ENCODE data around the gene PRKCH. TPM values are rescaled to one million over a fixed set of nuclear protein-coding genes. Genes with fewer than 3 reads are reported as not detected.

The PRKCH gene
- total and polyA plus RNA-seq, 2 donors from 2014 or later = 8.3 to 47.0 TPM

DNA sequence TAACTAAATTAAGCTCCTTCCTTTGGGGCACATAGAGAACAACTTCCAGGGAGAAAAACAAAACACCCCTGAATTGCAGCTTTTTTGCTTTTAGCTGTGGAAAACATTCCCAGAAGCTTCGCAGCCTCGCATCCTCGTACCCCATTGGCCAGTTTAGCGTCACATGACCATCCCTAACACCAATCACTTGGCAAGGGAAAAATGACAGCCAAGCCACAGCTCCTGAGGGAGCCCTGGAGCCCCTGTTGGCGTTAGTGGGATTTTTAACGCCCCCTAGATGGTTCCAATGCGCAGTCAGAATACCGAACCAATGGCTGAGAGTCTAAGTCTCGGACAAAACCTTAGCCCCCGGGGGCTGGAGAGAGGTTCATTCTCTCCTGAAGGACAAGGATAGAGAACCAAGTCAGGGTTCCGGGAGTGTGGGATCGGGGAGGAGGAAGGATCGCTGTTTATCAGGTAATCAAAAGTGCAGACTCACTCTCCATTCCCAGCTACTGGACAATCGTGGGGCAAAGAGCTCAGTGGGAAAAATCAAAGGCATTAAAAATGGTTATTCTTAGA is 238.3 kb downstream of the PRKCH start:
- Histone ChIP-seq H3K27ac (ENCODE audit: low read depth in 2 of 2, low read length in 2 of 2) (peak overlapping the region; percentile 93 to 98), H3K36me3 (ENCODE audit: control insufficient read depth in 2 of 3, insufficient read depth in 3 of 3, low read length in 3 of 3) (no peaks in the 10 kb centered on the region), H3K27me3 (ENCODE audit: control insufficient read depth, insufficient read depth, low read length) (no peaks in the 10 kb centered on the region), H3K9ac (ENCODE audit: low read length in 3 of 3) (peak overlapping the region in 2 of 3 donors; percentile 72 to 85), H3K4me3 (ENCODE audit: low read length in 3 of 3) (peak overlapping the region in 2 of 3 donors; percentile 33 to 67), H3K4me1 (ENCODE audit: control insufficient read depth in 2 of 3, insufficient read depth in 2 of 3, low read depth in 1 of 3, low read length in 3 of 3) (peaks cover 3 to 49% (median 42%) of the 10 kb centered on the region in 3 donors), H3K9me3 (ENCODE audit: control insufficient read depth in 2 of 3, insufficient read depth in 1 of 3, low read length in 3 of 3) (no peaks in the 10 kb centered on the region)
- intact Hi-C loops (cut with DNase I) = no loop called here
- TF ChIP-seq, protein P1, sequence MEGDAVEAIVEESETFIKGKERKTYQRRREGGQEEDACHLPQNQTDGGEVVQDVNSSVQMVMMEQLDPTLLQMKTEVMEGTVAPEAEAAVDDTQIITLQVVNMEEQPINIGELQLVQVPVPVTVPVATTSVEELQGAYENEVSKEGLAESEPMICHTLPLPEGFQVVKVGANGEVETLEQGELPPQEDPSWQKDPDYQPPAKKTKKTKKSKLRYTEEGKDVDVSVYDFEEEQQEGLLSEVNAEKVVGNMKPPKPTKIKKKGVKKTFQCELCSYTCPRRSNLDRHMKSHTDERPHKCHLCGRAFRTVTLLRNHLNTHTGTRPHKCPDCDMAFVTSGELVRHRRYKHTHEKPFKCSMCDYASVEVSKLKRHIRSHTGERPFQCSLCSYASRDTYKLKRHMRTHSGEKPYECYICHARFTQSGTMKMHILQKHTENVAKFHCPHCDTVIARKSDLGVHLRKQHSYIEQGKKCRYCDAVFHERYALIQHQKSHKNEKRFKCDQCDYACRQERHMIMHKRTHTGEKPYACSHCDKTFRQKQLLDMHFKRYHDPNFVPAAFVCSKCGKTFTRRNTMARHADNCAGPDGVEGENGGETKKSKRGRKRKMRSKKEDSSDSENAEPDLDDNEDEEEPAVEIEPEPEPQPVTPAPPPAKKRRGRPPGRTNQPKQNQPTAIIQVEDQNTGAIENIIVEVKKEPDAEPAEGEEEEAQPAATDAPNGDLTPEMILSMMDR (IDR thresholded peaks at IDR 0.05; ENCODE audit: borderline replicate concordance, extremely low read depth, insufficient read depth) = peak; percentile 13
- DNase-seq (no peak), FAIRE-seq (no peak)

DNA sequence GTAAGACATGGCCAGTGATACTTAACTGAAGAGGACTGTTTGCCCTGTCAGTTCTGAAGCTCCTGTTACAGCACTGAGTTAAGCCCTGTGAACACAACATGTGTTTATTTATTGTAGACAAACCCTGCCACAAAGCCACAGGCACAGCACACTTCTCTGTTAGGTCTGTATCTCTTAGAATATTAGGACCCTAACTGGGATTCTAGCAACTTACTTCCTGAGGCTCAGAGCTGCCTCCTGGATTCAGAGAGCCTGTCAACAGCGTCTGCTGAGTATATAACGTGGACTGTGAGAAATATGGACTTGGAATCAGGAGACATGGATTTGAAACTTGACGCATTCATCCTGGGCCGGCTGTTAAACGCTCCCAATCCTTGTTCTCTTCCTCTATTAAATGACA is 238.9 kb downstream of the PRKCH start:
- H3K9me3 ChIP-seq (ENCODE audit: control insufficient read depth in 2 of 3, insufficient read depth in 1 of 3, low read length in 3 of 3) = no peaks in the 10 kb centered on the region
- no peak for DNase-seq
- peak overlapping the region in 2 of 3 donors; percentile 72 to 85 for H3K9ac ChIP-seq (ENCODE audit: low read length in 3 of 3)
- peaks cover 3 to 49% (median 44%) of the 10 kb centered on the region in 3 donors for H3K4me1 ChIP-seq (ENCODE audit: control insufficient read depth in 2 of 3, insufficient read depth in 2 of 3, low read depth in 1 of 3, low read length in 3 of 3)
- no peaks in the 10 kb centered on the region for H3K27me3 ChIP-seq (ENCODE audit: control insufficient read depth, insufficient read depth, low read length)
- intact Hi-C loops (cut with DNase I) = no loop called here
- TF ChIP-seq, protein P1 (IDR thresholded peaks at IDR 0.05; ENCODE audit: borderline replicate concordance, extremely low read depth, insufficient read depth) = no peak
- peak overlapping the region; percentile 93 to 98 for H3K27ac ChIP-seq (ENCODE audit: low read depth in 2 of 2, low read length in 2 of 2)
- H3K4me3 ChIP-seq (ENCODE audit: low read length in 3 of 3) = peak overlapping the region in 2 of 3 donors; percentile 33 to 67
- no peak for FAIRE-seq
- H3K36me3 ChIP-seq (ENCODE audit: control insufficient read depth in 2 of 3, insufficient read depth in 3 of 3, low read length in 3 of 3) = no peaks in the 10 kb centered on the region

DNA sequence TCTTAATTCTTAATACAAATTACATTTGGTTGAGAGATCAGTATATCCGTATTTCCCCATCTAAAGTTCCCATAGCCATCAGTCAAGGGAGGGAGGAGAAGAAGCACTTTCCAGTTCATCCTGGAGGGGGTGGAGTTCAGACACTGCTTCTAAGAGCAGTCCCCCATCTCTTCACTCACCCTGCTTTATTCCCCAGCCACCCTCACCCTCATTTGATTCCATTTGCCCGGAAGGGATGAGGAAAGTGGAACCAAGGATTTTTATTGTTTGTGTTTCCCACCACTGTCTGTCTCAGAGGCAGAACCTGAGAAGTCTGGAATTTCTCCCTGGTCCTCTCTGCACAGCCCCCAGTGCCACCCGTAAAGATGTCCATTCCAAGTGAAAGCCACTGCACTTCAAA is 239.7 kb downstream of the PRKCH start:
- no peaks in the 10 kb centered on the region for H3K27me3 ChIP-seq (ENCODE audit: control insufficient read depth, insufficient read depth, low read length)
- FAIRE-seq (no peak), DNase-seq (peak in 2 of 5 donors; percentile 58 to 62)
- no peaks in the 10 kb centered on the region for H3K36me3 ChIP-seq (ENCODE audit: control insufficient read depth in 2 of 3, insufficient read depth in 3 of 3, low read length in 3 of 3)
- intact Hi-C loops (cut with DNase I) = no loop called here
- H3K4me3 ChIP-seq (ENCODE audit: low read length in 3 of 3) = no peak overlapping the region
- peak overlapping the region; percentile 93 to 98 for H3K27ac ChIP-seq (ENCODE audit: low read depth in 2 of 2, low read length in 2 of 2)
- TF ChIP-seq, protein P1 (IDR thresholded peaks at IDR 0.05; ENCODE audit: borderline replicate concordance, extremely low read depth, insufficient read depth) = no peak
- H3K4me1 ChIP-seq (ENCODE audit: control insufficient read depth in 2 of 3, insufficient read depth in 2 of 3, low read depth in 1 of 3, low read length in 3 of 3) = peaks cover 3 to 49% (median 46%) of the 10 kb centered on the region in 3 donors
- H3K9ac ChIP-seq (ENCODE audit: low read length in 3 of 3) = peak overlapping the region in 2 of 3 donors; percentile 61 to 71
- no peaks in the 10 kb centered on the region for H3K9me3 ChIP-seq (ENCODE audit: control insufficient read depth in 2 of 3, insufficient read depth in 1 of 3, low read length in 3 of 3)

Measured in kidney (tissue), 14 donors.